HG03469 (cell line): Measurements from ENCODE around the gene KCNT1.

Experiments
- ATAC-seq: cut with Tn5 transposase; IDR thresholded peaks from one replicate; pipeline ENCODE4 v1.9.1; 2021; ENCODE audit warnings: mild to moderate bottlenecking, moderate library complexity, moderate number of reproducible peaks; ENCODE audit not compliant: unreplicated experiment

The KCNT1 gene

DNA sequence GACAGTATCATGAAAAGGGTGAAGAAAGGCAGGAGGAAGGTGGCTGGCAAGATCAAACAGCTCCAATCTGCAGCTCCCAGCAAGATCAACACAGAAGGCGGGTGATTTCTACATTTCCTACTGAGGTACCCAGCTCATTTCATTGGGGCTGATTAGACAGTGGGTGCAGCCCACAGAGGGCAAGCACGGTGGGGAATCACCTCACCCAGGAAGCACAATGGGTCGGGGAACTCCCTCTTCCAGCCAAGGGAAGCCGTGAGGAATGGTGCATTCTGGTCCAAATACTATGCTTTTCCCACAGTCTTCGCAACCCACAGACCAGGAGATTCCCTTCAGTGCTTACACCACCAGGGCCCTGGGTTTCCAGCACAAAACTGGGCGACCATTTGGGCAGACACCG, 138.6 kb downstream of the KCNT1 start:
- no peak for ATAC-seq
